IPS-18c (cell line): ENCODE results near the gene ARHGAP40.
"Not testable (repeated sequence)": the region's sequence is repeated elsewhere in the genome, so short reads cannot be mapped to it uniquely, and the experiment has no call there.

Source experiments
- H3K4me3 ChIP-seq: 2 replicates; pipeline ENCODE4 v1.7.0; 2013; ENCODE audit warnings: low read depth, mild to moderate bottlenecking, low read length, moderate library complexity; ENCODE audit not compliant: insufficient read depth
- H3K9me3 ChIP-seq: one replicate; pipeline ENCODE4 v1.6.1; 2013; ENCODE audit warnings: mild to moderate bottlenecking, low read length, moderate library complexity; ENCODE audit not compliant: control insufficient read depth, insufficient read depth

ARHGAP40 gene

DNA sequence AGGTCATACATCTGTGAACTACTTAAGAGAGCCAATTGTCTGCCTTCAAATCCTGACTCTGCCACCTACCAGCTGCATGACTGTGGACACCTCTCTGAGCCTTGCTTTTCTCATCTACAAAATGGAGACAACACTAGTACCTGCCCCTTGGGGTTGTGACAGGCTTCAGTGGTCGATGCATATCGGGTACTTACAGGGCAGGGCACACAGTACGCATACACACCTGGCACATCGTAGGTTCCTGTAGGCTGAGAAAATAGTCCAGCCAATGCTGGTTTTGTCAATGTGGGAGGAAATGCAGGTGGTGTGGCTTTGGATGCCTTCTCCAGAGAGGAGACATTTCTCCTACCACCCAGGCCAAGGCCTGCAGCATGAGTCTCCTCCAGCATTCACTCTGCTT lies 18.3 kb upstream of the ARHGAP40 start:
- Histone ChIP-seq H3K9me3 (no peaks in the 10 kb centered on the region), H3K4me3 (no peak overlapping the region)

DNA sequence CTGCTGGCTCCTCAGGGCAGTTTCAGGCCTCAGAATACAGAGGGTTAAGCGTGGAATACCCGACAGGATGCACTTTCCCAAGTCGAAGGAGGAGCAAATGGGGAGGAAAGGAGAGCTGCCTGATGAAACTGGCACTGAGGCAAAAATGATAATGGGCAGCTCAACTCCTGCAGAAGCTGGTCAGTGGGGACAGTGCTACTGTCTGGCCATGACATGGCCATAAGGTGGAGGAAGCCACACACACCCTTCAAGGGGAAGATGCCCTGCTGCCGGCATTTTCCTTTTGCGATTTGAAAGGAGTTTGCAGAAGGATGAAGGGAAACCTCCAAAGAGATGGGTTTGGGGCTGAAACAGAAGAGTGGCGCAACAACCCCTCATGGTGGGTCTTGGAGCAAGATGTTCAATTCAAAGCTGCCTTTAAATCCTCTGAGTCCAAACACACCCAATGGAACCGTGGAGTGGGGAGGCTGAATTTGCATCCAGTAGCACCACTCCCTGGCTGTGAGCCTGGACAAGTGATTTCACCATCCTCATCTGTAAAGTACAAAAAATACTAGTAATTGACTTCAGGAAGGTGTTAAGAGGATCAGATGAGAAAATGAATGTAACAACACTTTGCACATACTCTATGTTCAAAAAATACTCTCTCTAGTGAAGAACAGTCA lies 17.4 kb upstream of the ARHGAP40 start:
- Histone ChIP-seq H3K4me3 (no peak overlapping the region), H3K9me3 (no peaks in the 10 kb centered on the region)

DNA sequence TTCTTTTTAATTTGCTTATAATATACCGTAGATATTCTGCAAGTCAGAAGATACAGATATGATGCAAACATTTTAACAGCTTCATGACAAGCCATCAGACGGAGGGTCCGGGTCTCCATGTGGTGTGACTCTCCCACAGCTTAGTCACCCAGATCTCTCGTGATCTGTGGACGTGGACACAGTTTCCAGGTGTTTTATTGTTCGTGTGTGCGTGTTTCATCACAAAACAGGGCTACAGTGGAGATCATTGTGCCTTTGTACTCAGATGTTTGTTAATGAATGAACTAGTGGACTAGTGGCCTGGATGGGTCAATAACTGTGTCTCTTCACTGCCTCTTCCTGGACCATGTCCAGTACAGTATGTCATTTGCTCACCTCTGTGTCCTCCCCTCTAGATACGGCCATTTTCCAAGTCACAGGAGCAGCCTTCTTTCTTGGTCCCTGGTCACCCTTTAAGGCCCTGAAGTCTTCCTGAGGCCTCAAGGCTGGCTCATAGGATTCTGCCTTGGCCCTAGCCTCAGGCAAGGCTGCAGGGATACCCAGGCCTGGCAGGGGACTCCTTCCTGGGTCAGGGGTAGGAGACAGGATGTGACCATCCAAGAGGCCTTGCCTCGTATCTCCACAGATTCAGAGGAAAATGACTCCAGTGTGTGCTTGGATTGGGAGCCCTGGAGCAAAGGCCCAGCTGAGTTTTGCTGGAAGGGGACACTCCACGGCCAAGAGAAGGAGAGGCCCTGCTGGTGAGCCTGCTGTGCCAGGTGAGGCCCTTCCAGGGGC lies 16.0 kb upstream of the ARHGAP40 start:
- H3K9me3 ChIP-seq: no peaks in the 10 kb centered on the region
- no peak overlapping the region for H3K4me3 ChIP-seq

DNA sequence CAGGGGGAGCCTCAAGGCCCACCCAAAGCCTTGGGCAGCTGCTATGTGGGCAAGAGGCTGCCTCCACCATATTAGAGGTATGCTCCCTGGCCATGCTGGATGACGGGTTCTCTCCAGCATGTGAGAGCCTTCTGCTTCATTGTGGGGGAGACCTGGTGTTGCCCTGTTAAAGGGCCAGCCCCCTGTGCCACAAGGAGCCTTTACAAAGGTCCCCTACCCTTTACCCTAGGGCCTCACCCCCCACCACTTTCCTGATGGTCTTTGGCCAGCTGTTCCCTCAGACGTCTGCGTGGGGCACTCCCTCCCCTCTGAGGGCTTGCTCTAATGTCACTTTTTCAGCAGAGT lies 15.5 kb upstream of the ARHGAP40 start:
- Histone ChIP-seq H3K4me3 (no peak overlapping the region), H3K9me3 (no peaks in the 10 kb centered on the region)

DNA sequence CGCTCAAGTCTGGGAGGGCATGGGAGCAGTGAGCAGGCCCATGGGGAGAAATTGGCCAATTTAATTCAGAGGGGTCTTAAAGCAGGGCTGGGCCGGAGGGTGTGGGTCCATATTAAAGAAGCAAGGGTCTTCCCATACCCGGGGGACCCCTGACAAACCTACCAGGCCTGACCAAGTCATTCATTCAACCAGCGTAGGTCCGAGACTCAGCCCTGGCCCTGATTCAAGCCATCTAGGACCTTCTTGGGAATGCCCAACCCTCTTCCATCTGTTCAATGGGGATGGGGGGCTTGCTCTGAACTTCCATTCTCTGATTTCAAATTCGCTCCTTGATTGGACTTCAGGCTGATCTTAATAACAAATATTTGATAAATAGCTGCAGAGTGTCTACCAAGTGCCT lies 13.3 kb upstream of the ARHGAP40 start:
- H3K9me3 ChIP-seq: no peaks in the 10 kb centered on the region

DNA sequence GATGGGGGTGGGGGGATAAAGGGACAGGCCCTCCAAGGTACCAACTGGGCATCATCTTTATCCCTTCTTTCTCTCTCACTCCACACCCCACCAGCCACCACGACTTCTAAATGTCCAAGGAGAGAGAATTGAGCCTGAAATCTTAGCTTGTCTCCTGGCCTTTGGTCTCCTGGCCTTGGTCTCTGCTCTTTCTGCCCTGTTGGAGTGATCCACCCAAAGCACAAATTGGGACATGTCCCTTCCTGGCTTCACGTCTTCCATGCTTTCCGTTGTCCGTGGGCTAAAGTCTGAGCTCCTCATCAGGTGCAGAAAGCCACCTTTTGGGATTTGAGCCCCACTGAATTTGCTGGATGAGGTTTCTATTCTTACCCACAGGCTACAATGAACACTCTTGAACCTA lies 12.3 kb upstream of the ARHGAP40 start:
- no peak overlapping the region for H3K4me3 ChIP-seq

More for the DNA sequence above, 13.3 kb upstream of the ARHGAP40 start:
- H3K4me3 ChIP-seq: no peak overlapping the region

DNA sequence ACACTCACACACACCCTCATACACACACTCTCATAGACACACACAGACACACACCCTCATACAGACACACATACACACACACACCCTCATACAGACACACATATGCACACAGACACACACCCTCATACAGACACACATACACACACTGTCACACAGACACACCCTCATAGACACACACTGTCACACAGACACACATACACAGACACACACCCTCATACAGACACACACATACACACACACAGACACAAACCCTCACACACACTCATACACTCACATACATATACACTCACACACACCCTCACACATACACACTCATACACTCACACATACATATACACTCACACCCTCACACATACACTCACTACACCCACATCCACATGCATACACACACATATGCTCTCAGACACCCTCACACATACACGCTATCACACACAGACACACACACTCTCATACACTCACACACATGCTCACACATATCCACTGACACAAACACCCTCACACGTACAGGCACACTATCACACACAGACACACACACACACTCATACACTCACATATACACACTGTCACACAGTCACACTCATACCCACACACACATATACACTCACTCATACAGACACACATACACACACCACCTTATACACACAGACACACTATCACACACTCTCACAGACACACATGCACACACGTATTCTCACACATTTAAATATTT lies 11.5 kb upstream of the ARHGAP40 start:
- H3K9me3 ChIP-seq: no peaks in the 10 kb centered on the region
- no peak overlapping the region for H3K4me3 ChIP-seq

More for the DNA sequence above, 12.3 kb upstream of the ARHGAP40 start:
- H3K9me3 ChIP-seq: no peaks in the 10 kb centered on the region

DNA sequence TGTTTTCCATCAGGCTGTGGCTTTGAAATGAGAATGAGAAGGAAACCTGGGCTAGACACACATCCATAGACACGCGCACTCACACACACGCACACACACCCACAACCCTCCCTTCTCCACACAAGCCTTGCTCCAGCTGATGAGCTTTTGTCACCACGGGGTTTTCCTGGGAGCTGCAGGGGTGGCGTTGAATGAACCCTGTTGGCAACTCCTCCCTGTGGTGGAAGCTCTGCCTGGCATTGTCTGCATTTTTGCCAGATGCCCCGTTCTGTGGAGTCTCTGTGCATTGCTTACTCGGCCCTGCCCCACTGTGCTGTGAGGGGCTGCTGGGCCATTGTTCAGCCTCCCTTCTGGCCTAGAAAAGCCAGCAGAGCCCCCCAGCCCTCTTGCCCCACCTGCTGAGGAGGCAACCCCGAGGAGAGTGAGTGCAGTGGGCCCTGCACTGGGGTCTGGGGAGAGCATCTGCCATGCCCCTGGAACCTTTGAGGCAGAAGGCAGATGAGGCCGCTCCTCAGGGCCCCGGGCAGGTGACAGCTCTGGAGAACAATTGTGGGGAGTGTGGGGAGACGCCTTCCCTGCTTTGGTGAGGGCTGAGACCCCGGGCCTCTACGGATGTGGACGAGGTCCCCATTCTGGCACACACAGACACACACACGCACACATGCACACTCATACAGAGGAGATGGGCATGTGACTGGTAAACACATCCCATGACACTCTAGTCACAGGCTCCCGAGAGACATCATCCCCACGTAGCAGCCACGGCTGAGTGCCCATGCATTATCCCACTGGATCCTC lies 10.7 kb upstream of the ARHGAP40 start:
- no peaks in the 10 kb centered on the region for H3K9me3 ChIP-seq
- H3K4me3 ChIP-seq: no peak overlapping the region

DNA sequence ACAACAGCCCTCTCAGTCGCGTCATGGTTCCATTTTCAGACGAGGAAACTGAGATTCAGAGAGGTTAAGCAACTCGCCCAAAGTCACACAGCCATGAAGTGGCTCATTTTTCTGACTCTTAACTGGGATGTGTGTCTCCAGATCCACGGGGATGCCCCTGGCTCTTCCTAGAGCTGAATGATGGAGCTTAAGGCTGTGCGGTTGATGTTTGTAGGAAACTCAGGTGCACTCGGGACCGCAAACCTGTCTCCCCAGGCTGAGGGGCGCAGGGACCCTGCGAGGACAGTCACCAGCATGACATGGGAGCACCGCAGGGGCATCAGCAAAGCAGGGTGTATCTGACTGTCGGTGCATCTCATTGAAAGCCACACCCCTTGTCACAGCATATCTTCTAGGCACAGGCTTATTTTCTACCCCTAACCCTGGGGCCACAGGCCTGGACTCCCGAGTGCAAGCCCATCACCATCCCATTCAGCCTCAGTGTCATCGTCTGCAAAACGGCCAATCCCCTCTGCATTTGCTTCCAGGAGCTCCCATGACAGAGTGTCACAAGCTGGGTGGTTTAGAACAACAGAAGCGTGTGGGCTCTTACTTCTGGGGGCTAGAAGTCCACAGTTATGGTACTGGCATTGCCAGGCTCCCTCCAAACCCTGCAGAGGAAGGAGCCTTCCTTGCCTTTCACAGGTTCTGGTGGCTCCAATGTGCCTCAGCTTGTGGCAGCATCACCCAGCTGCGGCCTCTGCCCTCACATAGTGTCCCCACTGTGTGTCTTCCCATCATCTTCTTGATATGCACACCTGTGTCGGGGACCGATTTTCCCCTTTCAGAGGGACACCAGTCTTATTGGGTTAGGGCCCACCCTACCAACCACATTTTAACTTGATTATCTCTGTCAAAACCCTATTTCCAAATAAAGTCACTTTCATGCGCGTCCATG lies 9.9 kb upstream of the ARHGAP40 start:
- Histone ChIP-seq H3K4me3 (no peak overlapping the region), H3K9me3 (no peaks in the 10 kb centered on the region)

DNA sequence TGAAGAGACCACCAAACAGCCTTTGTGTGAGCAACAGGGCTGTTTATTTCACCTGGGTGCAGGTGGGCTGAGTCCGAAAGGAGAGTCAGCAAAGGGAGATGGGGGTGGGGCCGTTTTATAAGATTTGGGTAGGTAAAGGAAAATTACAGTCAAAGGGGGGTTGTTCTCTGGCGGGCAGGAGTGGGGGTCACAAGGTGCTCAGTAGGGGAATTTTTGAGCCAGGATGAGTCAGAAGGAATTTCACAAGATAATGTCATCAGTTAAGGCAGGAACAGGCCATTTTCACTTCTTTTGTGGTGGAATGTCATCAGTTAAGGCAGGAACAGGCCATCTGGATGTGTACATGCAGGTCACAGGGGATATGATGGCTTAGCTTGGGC lies 9.2 kb upstream of the ARHGAP40 start:
- H3K4me3 ChIP-seq, H3K9me3 ChIP-seq: not testable (repeated sequence)

DNA sequence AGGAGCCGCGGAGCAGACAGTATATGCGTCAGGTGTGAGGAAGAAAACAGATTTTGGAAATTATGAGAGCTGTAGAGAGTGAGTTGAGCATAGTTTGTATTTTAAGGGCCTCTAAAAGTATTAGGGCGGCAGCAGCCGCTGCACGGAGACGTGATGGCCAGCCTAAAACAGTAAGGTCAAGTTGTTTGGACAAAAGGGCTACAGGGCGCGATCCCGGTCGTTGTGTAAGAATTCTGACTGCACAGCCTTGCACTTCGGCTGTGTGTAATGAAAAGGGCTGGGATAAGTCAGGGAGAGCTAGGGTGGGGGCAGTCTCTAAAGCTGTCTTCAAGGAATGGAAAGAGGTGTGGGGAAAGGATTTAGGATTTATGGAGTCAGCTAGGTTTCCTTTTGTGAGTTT lies 7.3 kb upstream of the ARHGAP40 start:
- not testable (repeated sequence) for H3K4me3 ChIP-seq, H3K9me3 ChIP-seq

DNA sequence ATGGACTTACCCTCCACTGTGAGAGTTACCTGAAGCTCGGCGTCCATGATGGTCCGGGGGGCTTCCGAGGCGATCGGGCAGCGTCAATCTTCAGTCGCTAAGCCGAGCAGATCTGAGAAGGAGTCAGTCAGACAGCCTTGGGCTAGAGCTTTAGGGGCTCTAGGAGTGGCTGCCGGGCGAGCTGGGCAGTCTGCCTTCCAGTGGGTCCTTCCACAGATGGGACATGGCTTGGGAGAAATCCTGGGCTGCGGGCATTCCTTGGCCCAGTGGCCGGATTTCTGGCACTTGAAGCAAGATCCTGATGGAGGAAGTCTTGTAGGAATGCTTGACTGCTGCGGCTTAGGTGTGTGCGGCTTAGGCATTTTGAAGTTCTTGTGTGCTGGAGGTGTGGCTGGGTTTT lies 5.7 kb upstream of the ARHGAP40 start:
- not testable (repeated sequence) for H3K9me3 ChIP-seq, H3K4me3 ChIP-seq

DNA sequence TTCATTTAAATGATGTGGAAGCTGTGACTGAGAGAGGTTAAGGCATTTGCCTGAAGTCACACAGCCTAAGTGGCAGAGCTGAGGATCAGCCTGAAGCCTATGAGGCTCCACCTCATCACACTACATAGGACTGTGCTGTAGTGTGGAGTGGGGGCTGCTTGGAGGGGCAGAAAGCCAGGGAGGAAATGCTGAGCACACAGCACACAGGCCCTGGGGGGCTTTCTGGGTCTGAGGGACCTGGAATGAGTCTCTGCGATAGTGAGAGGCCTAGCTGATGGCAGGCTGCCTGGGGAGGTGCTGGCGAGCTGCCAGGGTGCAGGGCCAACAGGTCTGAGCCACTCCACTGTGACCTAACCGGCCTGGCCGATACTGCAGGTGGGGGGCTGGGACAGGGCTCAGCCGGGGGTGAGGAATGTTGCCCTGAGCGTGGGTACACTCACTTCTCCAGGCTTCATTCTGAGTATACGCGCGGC lies 2.2 kb upstream of the ARHGAP40 start:
- Histone ChIP-seq H3K9me3 (no peaks in the 10 kb centered on the region), H3K4me3 (no peak overlapping the region)

DNA sequence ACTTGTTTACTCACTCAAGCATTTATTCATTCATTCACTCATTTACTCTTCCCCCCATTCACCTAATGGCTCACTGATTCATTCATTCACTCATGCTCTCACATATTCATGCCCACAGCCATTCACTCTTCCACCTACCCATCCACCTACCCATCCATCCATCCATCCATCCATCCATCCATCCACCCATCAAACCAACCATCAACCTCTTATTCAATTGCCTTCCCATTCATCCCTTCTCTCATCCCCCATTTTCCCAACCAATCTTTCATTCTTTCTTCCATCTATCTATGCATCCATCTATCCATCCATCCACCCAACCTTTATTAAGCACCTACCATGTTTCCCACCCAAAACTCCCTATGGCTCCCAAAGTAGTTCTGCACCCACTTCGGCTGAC lies 1.6 kb upstream of the ARHGAP40 start:
- no peaks in the 10 kb centered on the region for H3K9me3 ChIP-seq
- no peak overlapping the region for H3K4me3 ChIP-seq

DNA sequence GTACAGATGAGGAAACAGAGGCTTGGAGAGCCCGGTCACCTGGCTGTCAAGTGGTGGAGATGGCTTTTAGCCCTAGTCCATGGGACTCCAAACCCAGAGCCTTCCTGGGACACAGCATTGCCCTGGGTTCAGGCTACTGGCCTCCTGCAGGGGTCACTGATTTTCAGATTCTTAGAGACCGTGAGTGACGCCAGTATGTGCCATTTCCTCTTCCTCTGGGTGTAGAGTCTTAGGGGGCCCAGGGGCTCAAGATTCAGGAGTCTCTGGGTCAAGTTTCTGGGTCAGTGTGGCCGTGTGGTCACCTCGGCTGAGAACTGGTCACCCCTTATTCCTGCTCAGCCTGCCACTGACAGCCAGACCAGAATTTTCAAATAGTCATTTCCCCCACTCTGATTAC lies 574 bp downstream of the ARHGAP40 start:
- Histone ChIP-seq H3K9me3 (no peaks in the 10 kb centered on the region), H3K4me3 (peak overlapping the region; percentile 26)

DNA sequence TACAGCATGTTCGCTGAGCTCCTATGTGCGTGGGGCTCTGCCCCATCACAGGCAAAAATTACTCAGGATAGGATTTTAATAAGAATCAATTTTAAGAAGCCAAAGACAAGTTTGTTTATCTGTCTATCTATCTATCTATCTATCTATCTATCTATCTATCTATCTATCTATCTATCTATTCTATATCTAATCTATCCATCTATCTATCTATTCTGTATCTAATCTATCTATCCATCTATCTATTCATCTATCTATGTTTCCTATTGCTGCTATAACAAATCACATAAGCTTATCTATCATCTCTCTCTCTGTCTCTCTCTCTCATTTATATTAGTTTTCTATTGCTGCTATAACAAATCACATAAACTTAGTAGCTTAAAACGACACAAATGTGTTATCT lies 1.7 kb downstream of the ARHGAP40 start:
- H3K4me3 ChIP-seq: no peak overlapping the region
- H3K9me3 ChIP-seq: no peaks in the 10 kb centered on the region
